Measurements from ENCODE around the gene KIF16B.

DNA sequence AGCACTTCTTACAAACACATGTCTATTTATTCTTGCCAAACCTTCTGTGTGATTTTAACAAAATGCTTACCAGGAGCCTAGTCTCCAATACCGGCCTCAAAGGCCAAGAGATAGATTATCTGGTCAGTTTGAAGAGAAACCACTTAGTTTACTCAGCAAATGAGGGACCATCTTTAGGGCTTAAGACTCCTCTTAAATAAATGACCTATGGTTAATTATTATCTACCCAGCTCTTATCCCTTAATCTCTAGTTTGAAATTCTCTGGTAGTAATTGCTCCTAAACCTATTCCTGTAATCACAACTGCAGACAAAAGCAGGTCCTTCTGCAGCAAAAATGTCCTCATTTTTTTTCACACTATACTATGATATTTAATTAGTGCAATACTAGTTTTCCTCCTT is 301.8 kb downstream of the KIF16B start:
- TF ChIP-seq EZH2 (IDR thresholded peaks at IDR 0.05; ENCODE audit: borderline replicate concordance, low read depth, low read length, severe bottlenecking) = no peak
- TF ChIP-seq, protein P1, sequence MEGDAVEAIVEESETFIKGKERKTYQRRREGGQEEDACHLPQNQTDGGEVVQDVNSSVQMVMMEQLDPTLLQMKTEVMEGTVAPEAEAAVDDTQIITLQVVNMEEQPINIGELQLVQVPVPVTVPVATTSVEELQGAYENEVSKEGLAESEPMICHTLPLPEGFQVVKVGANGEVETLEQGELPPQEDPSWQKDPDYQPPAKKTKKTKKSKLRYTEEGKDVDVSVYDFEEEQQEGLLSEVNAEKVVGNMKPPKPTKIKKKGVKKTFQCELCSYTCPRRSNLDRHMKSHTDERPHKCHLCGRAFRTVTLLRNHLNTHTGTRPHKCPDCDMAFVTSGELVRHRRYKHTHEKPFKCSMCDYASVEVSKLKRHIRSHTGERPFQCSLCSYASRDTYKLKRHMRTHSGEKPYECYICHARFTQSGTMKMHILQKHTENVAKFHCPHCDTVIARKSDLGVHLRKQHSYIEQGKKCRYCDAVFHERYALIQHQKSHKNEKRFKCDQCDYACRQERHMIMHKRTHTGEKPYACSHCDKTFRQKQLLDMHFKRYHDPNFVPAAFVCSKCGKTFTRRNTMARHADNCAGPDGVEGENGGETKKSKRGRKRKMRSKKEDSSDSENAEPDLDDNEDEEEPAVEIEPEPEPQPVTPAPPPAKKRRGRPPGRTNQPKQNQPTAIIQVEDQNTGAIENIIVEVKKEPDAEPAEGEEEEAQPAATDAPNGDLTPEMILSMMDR (IDR thresholded peaks at IDR 0.05; ENCODE audit: borderline replicate concordance, extremely low read depth, low read length, poor library complexity, severe bottlenecking) = no peak

Measured in DND-41 (cell line).